Measurements from ENCODE around the gene PLEKHO1. TPM values are rescaled to one million over a fixed set of nuclear protein-coding genes. Genes with fewer than 3 reads are reported as not detected.

PLEKHO1 gene
- total and polyA plus RNA-seq, 12 donors: 29.3 to 221 (median 59.7) TPM

- Histone ChIP-seq H3K9me3 (peaks cover 0 to 15% (median 7%) of the 10 kb centered on the region in 11 donors), H3K27me3 (no peaks in the 10 kb centered on the region), H3K27ac (peak overlapping the region in 7 of 10 donors; percentile 1 to 77 (median 31)), H3K4me3 (peak overlapping the region in 1 of 10 donors; percentile 25), H3K36me3 (peaks cover 0 to 51% (median 1%) of the 10 kb centered on the region in 9 donors), H3K4me1 (peaks cover 0 to 25% (median 0%) of the 10 kb centered on the region in 9 donors)
- intact Hi-C loops (cut with DNase I): no loop called here
- 55 to 65% methylated on average over 2 of the region's 2 CpGs for WGBS, 2 donors
- ATAC-seq (peak in 3 of 8 donors; percentile 29 to 76 (median 37)), DNase-seq (no peak)
- TF ChIP-seq CTCF (IDR thresholded peaks at IDR 0.05): no peak
Observed at GRCh38 chr1:150110116-150110515, 39.6 kb upstream of the PLEKHO1 start.

- Histone ChIP-seq H3K9me3 (peaks cover 0 to 18% (median 12%) of the 10 kb centered on the region in 11 donors), H3K36me3 (peaks cover 0 to 61% (median 5%) of the 10 kb centered on the region in 9 donors), H3K4me1 (peaks cover 0 to 25% (median 0%) of the 10 kb centered on the region in 9 donors), H3K4me3 (peak overlapping the region in 1 of 10 donors; percentile 8), H3K27ac (no peak overlapping the region), H3K27me3 (no peaks in the 10 kb centered on the region)
- intact Hi-C loops (cut with DNase I): no loop called here
- TF ChIP-seq CTCF (IDR thresholded peaks at IDR 0.05): no peak
- 82 to 87% methylated on average over 5 of the region's 5 CpGs for WGBS, 2 donors
- ATAC-seq (no peak), DNase-seq (no peak)
Observed at GRCh38 chr1:150111670-150112069, 38.0 kb upstream of the PLEKHO1 start.

GRCh38 chr1:150115121-150115520, 34.6 kb upstream of the PLEKHO1 start:
- intact Hi-C loops (cut with DNase I): no loop called here
- Histone ChIP-seq H3K27me3 (no peaks in the 10 kb centered on the region), H3K36me3 (peaks cover 0 to 77% (median 5%) of the 10 kb centered on the region in 9 donors), H3K27ac (no peak overlapping the region), H3K9me3 (peaks cover 0 to 18% (median 12%) of the 10 kb centered on the region in 11 donors), H3K4me3 (no peak overlapping the region), H3K4me1 (peaks cover 0 to 12% (median 0%) of the 10 kb centered on the region in 9 donors)
- DNase-seq (no peak), ATAC-seq (no peak)
- 97 to 100% methylated on average over 1 of the region's 1 CpG for WGBS, 2 donors
- no peak for TF ChIP-seq CTCF (IDR thresholded peaks at IDR 0.05)

- Histone ChIP-seq H3K4me1 (no peaks in the 10 kb centered on the region), H3K27ac (no peak overlapping the region), H3K27me3 (no peaks in the 10 kb centered on the region), H3K9me3 (peaks cover 0 to 18% (median 12%) of the 10 kb centered on the region in 11 donors), H3K4me3 (no peak overlapping the region), H3K36me3 (peaks cover 0 to 61% (median 5%) of the 10 kb centered on the region in 9 donors)
- ATAC-seq (no peak), DNase-seq (no peak)
- 74 to 80% methylated on average over 2 of the region's 2 CpGs for WGBS, 2 donors
- no peak for TF ChIP-seq CTCF (IDR thresholded peaks at IDR 0.05)
- intact Hi-C loops (cut with DNase I): no loop called here
Observed at GRCh38 chr1:150118716-150119115, 31.0 kb upstream of the PLEKHO1 start.
